ENCODE measurements around the gene ARL15.

ARL15 gene

DNA sequence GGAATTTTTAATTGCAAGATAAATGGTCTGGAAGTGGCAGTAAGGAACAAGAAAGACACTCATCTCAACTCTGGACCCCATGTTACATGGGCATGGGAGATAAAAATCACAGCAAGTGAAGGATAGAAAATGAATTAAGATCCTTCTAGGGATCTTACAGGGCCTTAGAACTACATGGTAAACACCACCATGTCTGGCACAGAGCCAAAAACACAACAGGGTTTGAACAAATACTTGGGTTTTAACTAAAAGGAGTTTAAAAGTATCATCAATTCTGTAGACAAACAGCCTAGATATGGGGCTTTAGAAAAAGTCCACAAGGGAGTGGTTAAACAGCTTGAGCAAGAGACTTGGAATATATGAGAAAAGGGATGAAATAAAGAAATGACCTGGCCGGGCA lies 366.4 kb downstream of the ARL15 start:
- no peak for DNase-seq (ENCODE audit: low read depth)
- TF ChIP-seq, protein P1, sequence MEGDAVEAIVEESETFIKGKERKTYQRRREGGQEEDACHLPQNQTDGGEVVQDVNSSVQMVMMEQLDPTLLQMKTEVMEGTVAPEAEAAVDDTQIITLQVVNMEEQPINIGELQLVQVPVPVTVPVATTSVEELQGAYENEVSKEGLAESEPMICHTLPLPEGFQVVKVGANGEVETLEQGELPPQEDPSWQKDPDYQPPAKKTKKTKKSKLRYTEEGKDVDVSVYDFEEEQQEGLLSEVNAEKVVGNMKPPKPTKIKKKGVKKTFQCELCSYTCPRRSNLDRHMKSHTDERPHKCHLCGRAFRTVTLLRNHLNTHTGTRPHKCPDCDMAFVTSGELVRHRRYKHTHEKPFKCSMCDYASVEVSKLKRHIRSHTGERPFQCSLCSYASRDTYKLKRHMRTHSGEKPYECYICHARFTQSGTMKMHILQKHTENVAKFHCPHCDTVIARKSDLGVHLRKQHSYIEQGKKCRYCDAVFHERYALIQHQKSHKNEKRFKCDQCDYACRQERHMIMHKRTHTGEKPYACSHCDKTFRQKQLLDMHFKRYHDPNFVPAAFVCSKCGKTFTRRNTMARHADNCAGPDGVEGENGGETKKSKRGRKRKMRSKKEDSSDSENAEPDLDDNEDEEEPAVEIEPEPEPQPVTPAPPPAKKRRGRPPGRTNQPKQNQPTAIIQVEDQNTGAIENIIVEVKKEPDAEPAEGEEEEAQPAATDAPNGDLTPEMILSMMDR (IDR thresholded peaks at IDR 0.05; ENCODE audit: insufficient read depth, low read depth, low read length, missing control alignments): no peak
- no peak overlapping the region for H3K4me3 ChIP-seq (ENCODE audit: low read depth, low read length)

DNA sequence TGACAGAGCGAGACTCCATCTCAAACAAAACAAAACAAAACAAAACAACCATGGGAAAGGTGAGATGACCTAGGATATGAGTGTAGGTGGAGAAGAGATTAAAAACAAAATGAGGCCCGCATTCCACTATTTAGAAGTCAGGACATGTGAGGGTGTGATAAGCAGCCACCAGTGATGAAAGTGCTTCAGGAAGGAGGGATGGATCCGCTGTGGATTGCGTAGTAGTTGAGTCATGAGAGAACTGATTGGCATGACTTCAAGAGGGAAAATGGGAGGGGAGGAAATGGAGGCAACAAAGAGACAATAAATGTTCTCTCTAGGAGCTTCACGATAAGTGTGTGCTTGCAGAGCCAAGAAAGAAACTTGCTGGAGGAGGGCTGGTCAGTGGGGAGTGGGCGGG lies 367.6 kb downstream of the ARL15 start:
- TF ChIP-seq, protein P1 (IDR thresholded peaks at IDR 0.05; ENCODE audit: insufficient read depth, low read depth, low read length, missing control alignments): no peak
- H3K4me3 ChIP-seq (ENCODE audit: low read depth, low read length): no peak overlapping the region
- no peak for DNase-seq (ENCODE audit: low read depth)

DNA sequence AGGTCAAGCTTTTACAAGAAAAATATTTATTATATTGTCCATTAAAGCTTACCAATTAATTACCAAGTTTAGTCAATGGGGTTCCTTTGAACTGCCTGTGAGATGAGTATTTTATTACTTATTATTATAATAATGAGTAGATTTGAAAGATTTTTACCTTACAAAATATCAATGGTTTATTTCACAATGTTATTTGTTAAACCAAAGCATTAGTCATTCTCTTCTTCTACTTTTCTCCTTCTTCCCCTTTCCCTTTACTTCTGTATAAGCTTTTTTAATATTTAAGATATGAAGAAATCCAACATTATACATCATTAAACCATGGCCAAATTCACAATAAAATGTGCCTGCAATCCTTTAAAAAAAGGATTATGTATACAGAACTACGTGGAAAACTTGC lies 369.5 kb downstream of the ARL15 start:
- no peak overlapping the region for H3K4me3 ChIP-seq (ENCODE audit: low read depth, low read length)
- TF ChIP-seq, protein P1 (IDR thresholded peaks at IDR 0.05; ENCODE audit: insufficient read depth, low read depth, low read length, missing control alignments): no peak
- no peak for DNase-seq (ENCODE audit: low read depth)

DNA sequence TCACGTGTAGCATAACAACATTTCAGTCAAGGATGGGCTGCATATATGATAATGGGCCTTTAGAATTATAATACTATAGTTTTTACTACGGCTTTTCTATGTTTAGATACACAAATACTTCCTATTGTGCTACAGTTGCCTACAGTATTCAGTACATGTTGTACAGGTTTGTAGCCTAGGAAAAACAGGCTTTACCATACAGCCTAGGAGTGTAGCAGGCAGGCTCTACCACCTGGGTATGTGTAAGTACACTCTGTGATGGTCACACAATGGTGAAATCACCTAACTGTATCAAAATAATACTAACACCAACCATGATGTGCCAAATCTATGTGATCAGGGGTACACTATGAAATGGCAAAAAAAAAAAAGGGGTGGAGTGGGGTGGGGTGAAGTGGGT lies 372.9 kb downstream of the ARL15 start:
- TF ChIP-seq, protein P1 (IDR thresholded peaks at IDR 0.05; ENCODE audit: insufficient read depth, low read depth, low read length, missing control alignments): no peak
- H3K4me3 ChIP-seq (ENCODE audit: low read depth, low read length): no peak overlapping the region
- no peak for DNase-seq (ENCODE audit: low read depth)

GRCh38 chr5:53936481-53937352 lies 373.7 kb downstream of the ARL15 start:
- DNase-seq (ENCODE audit: low read depth): no peak
- TF ChIP-seq, protein P1 (IDR thresholded peaks at IDR 0.05; ENCODE audit: insufficient read depth, low read depth, low read length, missing control alignments): no peak
- no peak overlapping the region for H3K4me3 ChIP-seq (ENCODE audit: low read depth, low read length)

- TF ChIP-seq, protein P1 (IDR thresholded peaks at IDR 0.05; ENCODE audit: insufficient read depth, low read depth, low read length, missing control alignments): no peak
- DNase-seq (ENCODE audit: low read depth): no peak
- H3K4me3 ChIP-seq (ENCODE audit: low read depth, low read length): no peak overlapping the region
Observed at GRCh38 chr5:53934151-53934820, 376.1 kb downstream of the ARL15 start.

All from GM12865 (cell line).